ENCODE results near the gene PACSIN3. TPM values are rescaled to one million over a fixed set of nuclear protein-coding genes. Genes with fewer than 3 reads are reported as not detected.

Gene PACSIN3
- total and polyA plus RNA-seq, 8 donors, result 16.5 to 39.9 (median 29.6) TPM

DNA sequence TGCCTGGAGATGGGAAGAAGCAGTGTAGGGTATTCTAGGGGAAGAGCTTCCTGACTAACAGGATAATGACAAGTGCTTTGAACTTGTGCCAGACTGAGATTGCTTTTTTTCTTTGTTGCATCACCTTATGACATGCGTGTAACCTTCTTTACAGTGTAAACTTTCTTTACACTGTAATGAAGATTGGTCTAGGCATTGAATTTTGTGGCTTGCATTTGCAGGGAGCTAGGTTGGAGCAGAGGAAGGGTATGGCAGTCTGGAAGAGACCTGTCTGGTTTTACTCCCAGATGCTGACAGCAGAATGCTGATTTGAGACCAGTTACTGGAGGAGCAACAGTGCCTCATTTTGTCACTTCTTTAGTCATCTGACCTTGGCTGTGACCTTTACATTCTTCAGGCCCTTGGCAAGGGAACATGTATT lies 34.2 kb upstream of the PACSIN3 start:
- TF ChIP-seq, protein P1, sequence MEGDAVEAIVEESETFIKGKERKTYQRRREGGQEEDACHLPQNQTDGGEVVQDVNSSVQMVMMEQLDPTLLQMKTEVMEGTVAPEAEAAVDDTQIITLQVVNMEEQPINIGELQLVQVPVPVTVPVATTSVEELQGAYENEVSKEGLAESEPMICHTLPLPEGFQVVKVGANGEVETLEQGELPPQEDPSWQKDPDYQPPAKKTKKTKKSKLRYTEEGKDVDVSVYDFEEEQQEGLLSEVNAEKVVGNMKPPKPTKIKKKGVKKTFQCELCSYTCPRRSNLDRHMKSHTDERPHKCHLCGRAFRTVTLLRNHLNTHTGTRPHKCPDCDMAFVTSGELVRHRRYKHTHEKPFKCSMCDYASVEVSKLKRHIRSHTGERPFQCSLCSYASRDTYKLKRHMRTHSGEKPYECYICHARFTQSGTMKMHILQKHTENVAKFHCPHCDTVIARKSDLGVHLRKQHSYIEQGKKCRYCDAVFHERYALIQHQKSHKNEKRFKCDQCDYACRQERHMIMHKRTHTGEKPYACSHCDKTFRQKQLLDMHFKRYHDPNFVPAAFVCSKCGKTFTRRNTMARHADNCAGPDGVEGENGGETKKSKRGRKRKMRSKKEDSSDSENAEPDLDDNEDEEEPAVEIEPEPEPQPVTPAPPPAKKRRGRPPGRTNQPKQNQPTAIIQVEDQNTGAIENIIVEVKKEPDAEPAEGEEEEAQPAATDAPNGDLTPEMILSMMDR (IDR thresholded peaks at IDR 0.05), result no peak
- H3K4me3 ChIP-seq, result no peak overlapping the region
- H3K9me3 ChIP-seq, result no peaks in the 10 kb centered on the region
- 65 to 66% methylated on average over 1 of the region's 1 CpG for WGBS, 2 donors
- DNase-seq, result no peak
- intact Hi-C loops (cut with DNase I), result no loop called here
- FAIRE-seq, result no peak
- H3K4me1 ChIP-seq, result peaks cover 0 to 12% (median 4%) of the 10 kb centered on the region in 3 donors
- ATAC-seq, result no peak
- peaks cover 0 to 33% (median 0%) of the 10 kb centered on the region in 3 donors for H3K36me3 ChIP-seq
- no peak overlapping the region for H3K27ac ChIP-seq
- no peaks in the 10 kb centered on the region for H3K27me3 ChIP-seq

DNA sequence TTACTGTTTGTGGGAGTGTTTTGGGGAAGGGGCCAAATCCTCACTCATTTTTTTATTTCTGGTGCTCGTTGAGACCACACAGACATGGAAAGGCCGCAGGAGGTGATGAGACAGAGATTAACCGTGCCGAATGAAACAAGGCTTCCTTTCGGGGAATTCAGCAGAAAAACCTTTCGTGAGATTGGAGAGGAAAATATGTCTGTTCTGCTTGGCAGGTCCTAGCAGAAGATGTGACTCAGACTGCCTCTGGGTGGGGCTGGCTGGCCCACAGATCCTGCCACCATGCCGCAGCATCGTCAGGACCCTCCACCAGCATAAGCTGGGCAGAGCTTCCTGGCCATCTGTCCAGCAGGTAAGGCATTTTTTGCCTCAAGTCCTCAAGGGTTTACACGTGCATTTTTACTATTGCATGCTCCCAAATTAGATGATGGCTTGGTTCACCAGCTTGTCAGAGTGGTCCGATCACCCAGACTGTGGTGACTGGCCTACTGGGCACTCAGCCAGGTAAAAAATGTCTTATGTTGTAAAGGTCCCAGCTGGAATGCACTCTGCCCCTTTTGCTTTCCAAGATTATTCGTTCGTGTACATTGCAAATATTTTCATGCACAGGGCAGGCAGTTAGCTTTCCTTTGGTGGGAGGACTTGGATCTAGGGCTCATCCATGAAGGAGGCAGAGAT lies 30.0 kb upstream of the PACSIN3 start:
- peak in 1 of 4 donors; percentile 13 for ATAC-seq
- Histone ChIP-seq H3K27ac (peak overlapping the region in 1 of 4 donors; percentile 92), H3K36me3 (peaks cover 0 to 14% (median 0%) of the 10 kb centered on the region in 3 donors), H3K27me3 (no peaks in the 10 kb centered on the region), H3K4me3 (peak overlapping the region in 3 of 4 donors; percentile 54 to 72 (median 55)), H3K4me1 (peaks cover 0 to 17% (median 4%) of the 10 kb centered on the region in 3 donors), H3K9me3 (no peaks in the 10 kb centered on the region)
- DNase-seq, result peak in 3 of 6 donors; percentile 34 to 50 (median 45)
- WGBS, 2 donors, result 29 to 30% methylated on average over 12 of the region's 12 CpGs
- no peak for FAIRE-seq
- TF ChIP-seq, protein P1 (IDR thresholded peaks at IDR 0.05), result no peak
- intact Hi-C loops (cut with DNase I), result no loop called here

DNA sequence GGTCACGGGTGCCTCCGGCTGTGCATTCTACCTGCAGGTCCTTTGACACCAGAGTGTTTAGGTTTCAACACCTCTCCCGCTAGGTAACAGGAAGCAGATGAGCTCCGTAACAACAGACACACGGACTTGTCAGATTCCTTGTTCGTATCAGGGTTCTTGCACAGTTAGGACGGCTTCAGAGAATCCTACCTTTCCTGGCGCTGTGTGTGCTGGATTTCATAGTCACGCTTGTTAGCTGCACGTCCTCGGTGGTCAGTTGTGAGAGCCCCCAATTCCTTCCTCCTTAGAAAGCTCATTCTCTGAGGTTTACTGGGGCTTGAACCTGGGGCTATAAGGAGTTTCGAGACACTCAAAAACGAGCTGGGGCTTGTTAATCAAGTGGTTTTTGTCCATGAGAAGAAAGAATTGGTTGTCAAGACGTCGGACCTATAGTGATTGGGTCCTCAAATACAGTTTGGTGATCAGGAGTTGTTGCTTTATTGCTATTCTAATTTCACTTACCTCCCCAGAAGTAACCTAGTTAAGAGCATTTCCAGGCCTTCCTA lies 29.2 kb upstream of the PACSIN3 start:
- Histone ChIP-seq H3K9me3 (no peaks in the 10 kb centered on the region), H3K27me3 (no peaks in the 10 kb centered on the region), H3K4me1 (peaks cover 0 to 17% (median 4%) of the 10 kb centered on the region in 3 donors), H3K4me3 (peak overlapping the region; percentile 47 to 72 (median 54)), H3K27ac (peak overlapping the region; percentile 88 to 94 (median 90)), H3K36me3 (peaks cover 0 to 12% (median 0%) of the 10 kb centered on the region in 3 donors)
- 8 to 9% methylated on average over 15 of the region's 15 CpGs for WGBS, 2 donors
- no peak for DNase-seq
- no peak for ATAC-seq
- TF ChIP-seq, protein P1 (IDR thresholded peaks at IDR 0.05), result no peak
- intact Hi-C loops (cut with DNase I), result no loop called here
- no peak for FAIRE-seq

DNA sequence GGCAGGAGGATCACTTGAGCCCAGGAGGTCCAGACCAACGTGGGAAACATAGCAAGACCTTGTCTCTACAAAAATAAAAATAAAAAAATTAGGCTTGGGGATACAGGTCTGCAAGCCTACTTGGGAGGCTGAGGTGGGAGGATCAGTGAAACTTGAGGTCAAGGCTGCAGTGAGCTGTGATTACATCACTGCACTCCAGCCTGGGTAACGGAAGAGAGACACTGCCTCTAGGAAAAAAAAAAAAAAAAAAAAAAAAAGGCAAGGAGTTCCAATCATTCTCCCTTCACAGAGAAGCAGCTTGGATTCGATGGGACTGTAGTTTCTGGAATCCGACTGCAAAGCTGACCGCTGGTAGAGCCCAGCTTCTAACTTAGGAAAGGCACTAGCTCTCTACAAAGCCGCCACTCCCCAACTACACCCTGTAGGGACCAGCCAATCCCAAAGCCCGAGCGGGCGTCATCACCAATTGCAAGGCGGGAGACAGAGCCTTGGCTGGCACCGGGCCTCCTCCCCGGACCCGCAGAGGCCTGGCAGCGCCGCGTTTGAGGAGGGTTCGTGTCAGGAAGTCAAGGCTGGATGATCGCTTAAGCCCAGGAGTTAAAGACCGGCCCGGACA lies 27.8 kb upstream of the PACSIN3 start:
- intact Hi-C loops (cut with DNase I), result no loop called here
- TF ChIP-seq, protein P1 (IDR thresholded peaks at IDR 0.05), result no peak

More for the DNA sequence above, 27.8 kb upstream of the PACSIN3 start:
- peak; percentile 90 to 97 (median 93) for DNase-seq
- 5 to 6% methylated on average over 20 of the region's 20 CpGs for WGBS, 2 donors
- ATAC-seq, result peak; percentile 89 to 95 (median 90)
- H3K4me1 ChIP-seq, result peaks cover 0 to 17% (median 4%) of the 10 kb centered on the region in 3 donors
- no peaks in the 10 kb centered on the region for H3K36me3 ChIP-seq
- no peak for FAIRE-seq
- no peaks in the 10 kb centered on the region for H3K9me3 ChIP-seq
- peak overlapping the region; percentile 47 to 72 (median 54) for H3K4me3 ChIP-seq
- peak overlapping the region; percentile 88 to 94 (median 90) for H3K27ac ChIP-seq
- no peaks in the 10 kb centered on the region for H3K27me3 ChIP-seq
